NCI-H1436 treated with DMSO at 0.1 percent for 48 hours (cell line): ENCODE measurements around the gene GPR152.

Source experiments
- DNase-seq: peaks from one replicate; lab custom pipeline; 2025; lab: John Stamatoyannopoulos, UW

The GPR152 gene

GRCh38 chr11:67465189-67465510, 12.6 kb upstream of the GPR152 start:
- no peak for DNase-seq

GRCh38 chr11:67464411-67465188, 12.1 kb upstream of the GPR152 start:
- peak; percentile 60 for DNase-seq

- DNase-seq = no peak
Observed at GRCh38 chr11:67463680-67464410, 11.3 kb upstream of the GPR152 start.

GRCh38 chr11:67463186-67463585, 10.7 kb upstream of the GPR152 start:
- DNase-seq = no peak

GRCh38 chr11:67458266-67458665, 5.7 kb upstream of the GPR152 start:
- no peak for DNase-seq

GRCh38 chr11:67457453-67457852, 4.9 kb upstream of the GPR152 start:
- no peak for DNase-seq

GRCh38 chr11:67456068-67456705, 3.7 kb upstream of the GPR152 start:
- DNase-seq = no peak

- no peak for DNase-seq
Observed at GRCh38 chr11:67455054-67455453, 2.5 kb upstream of the GPR152 start, which contains the start of gene CABP4. CABP4 (plus strand) TSS chr11:67455354; CDS start chr11:67455424, 70 bp downstream.

- no peak for DNase-seq
Observed at GRCh38 chr11:67453816-67454732, 1.5 kb upstream of the GPR152 start.

- no peak for DNase-seq
Observed at GRCh38 chr11:67451658-67451976, 912 bp downstream of the GPR152 start.

GRCh38 chr11:67450796-67451657, 1.5 kb downstream of the GPR152 start:
- no peak for DNase-seq

GRCh38 chr11:67449116-67449844, 3.2 kb downstream of the GPR152 start:
- DNase-seq = no peak

GRCh38 chr11:67448220-67448609, 4.3 kb downstream of the GPR152 start:
- DNase-seq = no peak

- no peak for DNase-seq
Observed at GRCh38 chr11:67445515-67445914, 7.0 kb downstream of the GPR152 start.

- no peak for DNase-seq
Observed at GRCh38 chr11:67442504-67443404, 9.8 kb downstream of the GPR152 start.

- DNase-seq = no peak
Observed at GRCh38 chr11:67441731-67442351, 10.7 kb downstream of the GPR152 start.

- no peak for DNase-seq
Observed at GRCh38 chr11:67441098-67441563, 11.4 kb downstream of the GPR152 start.

GRCh38 chr11:67440229-67441097, 12.1 kb downstream of the GPR152 start:
- DNase-seq = no peak
